Retinal pigment epithelial cell (primary cell): Measurements from ENCODE around the gene SH3BGRL3.

ENCODE experiments used
- DNase-seq: peaks from one replicate; pipeline ENCODE4 v3.0.0-alpha.2; 2010; ENCODE audit warnings: low read depth
- H3K4me3 ChIP-seq: 2 replicates; pipeline ENCODE4 v1.5.1; 2011; ENCODE audit warnings: mild to moderate bottlenecking, low read length, control low read depth, moderate library complexity
- TF ChIP-seq, protein P1 (sequence below): conservative IDR thresholded peaks from 2 replicates; pipeline ENCODE4 v1.5.1; 2011; ENCODE audit warnings: low read depth, low read length, control low read depth, inconsistent platforms

The SH3BGRL3 gene

DNA sequence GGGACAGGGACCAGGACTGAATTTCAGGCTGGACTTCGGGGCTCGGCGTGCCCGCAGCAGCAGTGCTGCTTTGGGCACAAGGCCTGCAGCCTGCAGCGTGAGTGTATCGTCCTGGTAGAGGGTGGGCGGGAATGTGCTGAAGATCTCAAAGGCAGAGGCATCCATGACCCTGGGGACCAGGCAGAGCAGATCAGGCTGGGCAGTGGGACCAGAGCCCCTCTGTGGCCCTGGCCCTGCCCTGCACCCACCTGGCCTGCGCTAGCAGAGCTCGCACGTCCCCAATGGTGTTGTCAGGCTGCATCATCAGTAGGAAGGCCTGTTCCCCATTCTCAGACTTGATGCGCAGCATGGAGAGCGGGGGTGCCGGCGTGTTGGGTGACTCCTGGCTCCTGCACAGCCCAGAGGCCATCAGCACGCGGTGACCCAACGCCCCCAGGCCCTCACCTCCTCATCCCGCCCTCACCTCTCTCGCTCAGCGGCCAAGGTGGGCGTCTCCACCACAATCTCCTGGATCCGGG lies 2.6 kb downstream of the SH3BGRL3 start:
- TF ChIP-seq, protein P1, sequence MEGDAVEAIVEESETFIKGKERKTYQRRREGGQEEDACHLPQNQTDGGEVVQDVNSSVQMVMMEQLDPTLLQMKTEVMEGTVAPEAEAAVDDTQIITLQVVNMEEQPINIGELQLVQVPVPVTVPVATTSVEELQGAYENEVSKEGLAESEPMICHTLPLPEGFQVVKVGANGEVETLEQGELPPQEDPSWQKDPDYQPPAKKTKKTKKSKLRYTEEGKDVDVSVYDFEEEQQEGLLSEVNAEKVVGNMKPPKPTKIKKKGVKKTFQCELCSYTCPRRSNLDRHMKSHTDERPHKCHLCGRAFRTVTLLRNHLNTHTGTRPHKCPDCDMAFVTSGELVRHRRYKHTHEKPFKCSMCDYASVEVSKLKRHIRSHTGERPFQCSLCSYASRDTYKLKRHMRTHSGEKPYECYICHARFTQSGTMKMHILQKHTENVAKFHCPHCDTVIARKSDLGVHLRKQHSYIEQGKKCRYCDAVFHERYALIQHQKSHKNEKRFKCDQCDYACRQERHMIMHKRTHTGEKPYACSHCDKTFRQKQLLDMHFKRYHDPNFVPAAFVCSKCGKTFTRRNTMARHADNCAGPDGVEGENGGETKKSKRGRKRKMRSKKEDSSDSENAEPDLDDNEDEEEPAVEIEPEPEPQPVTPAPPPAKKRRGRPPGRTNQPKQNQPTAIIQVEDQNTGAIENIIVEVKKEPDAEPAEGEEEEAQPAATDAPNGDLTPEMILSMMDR: no peak
- DNase-seq: no peak
- no peak overlapping the region for H3K4me3 ChIP-seq

DNA sequence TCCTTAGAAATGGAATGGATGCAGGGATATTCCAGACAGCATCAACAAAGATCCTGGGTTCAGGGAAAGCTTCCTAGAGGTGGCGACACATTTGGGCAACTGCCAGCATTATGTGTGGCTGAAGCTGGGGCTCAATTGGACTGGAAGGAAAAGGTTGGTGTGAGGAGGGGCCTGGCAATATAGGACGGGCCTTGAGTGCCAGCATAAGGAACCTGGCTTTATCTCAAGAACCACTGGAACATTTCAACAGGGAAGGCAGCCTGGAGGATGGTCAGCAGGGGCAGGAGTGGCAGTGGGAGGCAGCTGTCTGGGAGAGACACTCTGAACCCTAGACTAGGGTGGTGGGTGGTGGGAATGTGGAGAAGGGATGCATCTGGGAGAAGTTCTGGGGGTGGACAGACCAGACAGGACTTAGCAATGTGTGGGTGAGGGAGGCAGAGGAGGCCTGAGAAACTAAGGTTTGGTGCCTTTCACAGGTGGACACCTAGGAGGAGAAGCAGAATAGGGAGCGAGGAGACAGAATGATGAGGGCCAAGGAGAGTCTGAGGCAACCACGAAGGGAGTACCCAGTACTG lies 3.5 kb downstream of the SH3BGRL3 start:
- no peak overlapping the region for H3K4me3 ChIP-seq
- TF ChIP-seq, protein P1: no peak
- DNase-seq: no peak

DNA sequence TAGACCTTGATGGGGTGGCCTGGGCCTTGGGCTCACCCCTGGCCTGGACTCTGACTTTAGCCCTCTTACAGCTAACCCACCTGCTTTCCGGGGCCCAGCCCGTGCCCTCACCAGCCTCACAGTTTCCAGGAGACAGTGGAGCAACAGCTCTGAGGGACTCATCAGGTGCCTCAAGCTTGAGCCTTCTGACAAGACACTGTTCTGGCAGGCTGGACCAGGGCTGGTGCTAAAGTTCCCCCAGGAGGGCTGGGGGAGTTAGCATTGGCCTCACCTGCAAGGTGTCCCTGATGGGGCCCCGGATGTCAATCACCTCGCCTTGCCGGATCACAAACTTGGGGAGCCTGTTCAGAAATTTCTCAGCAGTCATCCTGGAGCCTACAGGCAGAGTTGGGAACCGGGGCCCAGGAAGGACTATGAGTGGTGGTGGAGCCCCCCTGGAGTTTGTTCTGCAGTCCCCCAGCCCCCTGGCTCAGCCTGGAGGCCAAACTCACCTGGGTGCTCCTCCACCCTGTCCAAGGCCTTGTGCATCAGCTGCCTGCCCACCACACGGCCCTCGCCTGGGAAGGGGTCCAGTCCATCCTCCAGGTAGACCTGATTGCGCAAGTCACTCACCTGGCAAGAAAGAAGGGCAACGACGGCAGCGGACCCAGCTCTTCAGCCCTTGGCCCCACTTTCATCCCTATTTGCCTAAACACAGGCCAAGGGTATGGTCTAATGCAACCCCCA lies 4.1 kb downstream of the SH3BGRL3 start:
- H3K4me3 ChIP-seq: no peak overlapping the region
- no peak for DNase-seq

DNA sequence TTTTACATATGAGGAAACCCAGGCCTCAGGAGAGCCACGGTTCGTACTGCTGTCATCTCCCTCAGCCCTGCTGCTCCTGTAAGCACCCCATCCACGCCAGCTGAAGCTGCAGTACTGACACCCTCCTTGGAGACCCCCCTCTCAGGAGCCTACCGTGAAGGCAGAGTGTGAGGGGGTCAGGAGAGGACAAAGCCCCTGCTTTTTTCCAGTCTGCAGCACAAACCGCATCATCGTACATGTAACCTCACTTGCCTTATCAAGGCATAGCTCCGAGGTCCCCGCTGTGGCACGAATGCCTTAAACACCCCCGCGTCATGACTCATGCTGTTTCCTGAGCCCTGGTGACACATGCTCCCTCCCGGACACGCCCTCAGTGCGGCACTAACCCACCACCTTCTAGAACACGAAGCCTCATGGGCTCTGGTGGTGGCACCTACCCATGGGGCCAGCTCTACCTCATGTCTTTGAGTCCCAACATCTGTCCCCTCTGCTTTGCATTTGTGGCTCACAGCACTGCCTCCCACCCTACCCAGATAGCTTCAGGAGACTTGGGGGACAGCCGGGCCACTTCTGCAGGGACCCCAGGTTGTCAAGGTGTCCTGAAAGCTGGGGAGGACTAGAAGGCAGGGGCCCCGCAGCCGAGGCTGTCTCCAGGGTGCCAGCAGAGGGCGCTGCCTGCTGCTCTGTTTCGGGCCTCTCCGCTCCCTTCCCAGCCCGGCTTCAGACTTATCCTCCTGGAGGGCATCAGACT lies 4.9 kb downstream of the SH3BGRL3 start:
- DNase-seq: peak; percentile 82
- no peak overlapping the region for H3K4me3 ChIP-seq
- TF ChIP-seq, protein P1: peak; percentile 86

More for the DNA sequence above, 4.1 kb downstream of the SH3BGRL3 start:
- TF ChIP-seq, protein P1: no peak

DNA sequence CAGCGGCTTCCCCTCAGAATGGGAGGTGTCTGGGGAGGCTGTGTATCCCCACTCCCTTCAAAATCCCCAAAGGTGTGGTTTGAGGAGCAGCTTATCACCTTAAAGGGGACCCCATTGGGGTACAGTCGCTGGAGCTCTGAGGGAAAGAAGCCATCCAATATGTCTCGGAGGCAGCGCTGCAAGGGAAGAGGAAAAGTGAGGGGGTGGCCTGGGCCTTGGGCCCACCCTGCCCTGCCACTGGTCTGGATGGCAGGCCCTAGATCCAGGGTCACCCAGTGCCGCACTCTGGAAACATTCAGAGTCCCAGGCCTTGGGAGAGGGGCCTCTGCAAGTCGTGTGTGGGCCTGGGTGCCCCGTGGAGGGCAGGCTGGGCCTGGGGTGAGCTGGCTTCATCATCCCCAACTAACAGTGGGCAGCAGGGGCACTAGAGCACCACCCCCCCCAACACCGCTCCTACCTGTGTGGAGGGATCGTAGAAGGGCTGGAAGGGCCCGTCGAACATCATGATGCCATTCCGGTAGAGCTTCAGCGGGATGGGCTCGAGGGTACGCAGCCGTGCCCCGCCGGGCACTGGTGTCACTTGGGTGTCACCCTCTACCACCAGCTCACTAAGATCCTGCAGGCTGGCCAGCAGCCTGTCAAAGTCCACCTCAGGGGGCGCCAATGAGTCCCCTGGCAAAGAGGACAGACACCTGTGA lies 5.6 kb downstream of the SH3BGRL3 start:
- no peak overlapping the region for H3K4me3 ChIP-seq
- TF ChIP-seq, protein P1: peak; percentile 57
- no peak for DNase-seq

DNA sequence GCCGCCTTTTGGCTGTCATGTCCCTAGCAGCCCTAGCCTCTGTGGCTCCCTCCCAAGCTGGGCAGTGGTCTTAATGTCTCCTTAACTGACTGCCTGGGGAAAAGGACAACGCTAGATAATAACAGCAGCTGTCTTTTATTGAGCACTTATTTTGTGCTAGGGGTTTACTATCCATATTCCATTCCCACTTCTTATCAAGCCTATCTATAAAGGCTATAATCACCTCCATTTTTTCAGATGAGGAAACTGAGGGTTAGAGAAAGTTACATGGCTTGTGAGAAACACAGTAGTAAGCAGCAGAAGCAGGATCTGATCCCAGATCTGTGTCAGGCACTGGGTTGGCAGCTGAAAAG lies 6.2 kb downstream of the SH3BGRL3 start:
- TF ChIP-seq, protein P1: no peak
- no peak for DNase-seq

More for the DNA sequence above, 6.2 kb downstream of the SH3BGRL3 start:
- no peak overlapping the region for H3K4me3 ChIP-seq
